Hepatocyte (in vitro differentiated cells): ENCODE measurements around the gene GLDN.

Experiments used
- CTCF ChIP-seq: fragments of 200-600 bp; sonication (generic); IDR thresholded peaks from 2 replicates; pipeline ENCODE4 v1.5.1; 2016; ENCODE audit warnings: antibody characterized with exemption, mild to moderate bottlenecking; ENCODE audit not compliant: poor library complexity
- EZH2 ChIP-seq: fragments of 200-600 bp; sonication (generic); IDR thresholded peaks from 2 replicates; pipeline ENCODE4 v1.6.1; 2016; ENCODE audit warnings: antibody characterized with exemption, mild to moderate bottlenecking, borderline replicate concordance

DNA sequence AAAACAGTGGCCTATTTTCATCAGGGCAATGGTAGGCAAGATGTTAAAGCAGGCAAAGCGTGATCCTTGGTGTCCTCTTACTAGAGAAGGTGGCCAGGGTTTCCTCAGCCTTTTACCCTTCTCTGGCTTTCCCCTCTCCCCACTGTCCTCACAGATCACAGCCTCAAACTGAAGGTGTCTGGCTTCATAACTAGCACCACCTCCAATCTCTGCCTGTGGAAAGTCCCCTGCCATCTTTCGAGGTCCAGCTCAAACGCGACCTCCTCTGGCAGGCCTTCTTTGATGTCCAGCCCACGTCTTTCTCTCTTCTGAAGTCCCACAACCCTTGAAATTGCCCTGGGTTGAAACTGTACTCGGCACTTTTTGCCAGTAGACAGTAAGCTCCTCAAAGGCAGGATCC lies 39.0 kb upstream of the GLDN start:
- TF ChIP-seq CTCF (no peak), EZH2 (no peak)
